ENCODE results near the gene PTPN11. TPM values are rescaled to one million over a fixed set of nuclear protein-coding genes. Genes with fewer than 3 reads are reported as not detected.
"Not testable (repeated sequence)": the region's sequence is repeated elsewhere in the genome, so short reads cannot be mapped to it uniquely, and the experiment has no call there.

The PTPN11 gene
- total and polyA plus RNA-seq, 2 donors (not counting 3 experiments of a cell fraction or from before 2014, with no cell fraction given): 36.5 to 107 TPM

DNA sequence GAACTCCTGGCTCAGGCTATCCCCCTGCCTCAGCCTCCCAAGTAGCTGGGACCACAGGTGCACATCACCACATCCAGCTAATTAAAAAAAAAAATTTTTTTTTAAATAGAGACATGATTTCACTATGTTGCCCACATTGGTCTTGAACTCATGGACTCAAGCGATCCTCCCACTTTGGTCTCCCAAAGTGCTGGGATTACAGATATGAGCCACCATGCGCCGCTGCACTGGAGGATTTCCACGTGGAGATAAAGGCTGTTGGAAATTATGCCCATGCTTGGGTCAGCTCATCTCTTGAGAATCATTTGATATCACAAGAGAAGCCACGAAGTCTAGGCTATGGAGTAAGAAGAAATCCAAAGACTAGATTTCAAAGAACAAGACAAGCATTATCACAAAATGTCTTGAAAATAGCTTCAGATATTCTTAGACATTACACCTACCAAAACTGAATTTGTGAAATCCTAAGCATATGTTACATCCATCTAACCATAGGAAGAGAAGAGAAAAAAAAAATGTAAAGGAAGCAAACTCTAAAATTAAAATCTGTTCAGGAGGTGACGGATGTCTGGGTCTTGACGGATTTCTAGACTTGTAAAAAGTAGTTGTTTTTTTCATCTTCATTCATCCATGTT is 99.1 kb downstream of the PTPN11 start:
- H4K20me1 ChIP-seq (replicated peaks; ENCODE audit: control insufficient read depth, extremely low read depth, insufficient read depth, low read length): no peaks in the 10 kb centered on the region
- intact Hi-C loops (cut with micrococcal nuclease) (no loop called here), dilution Hi-C loops (cut with MboI; ENCODE audit: extremely low pct_ligation_motif_present, low sequenced_read_pairs) (no loop called here)
- FAIRE-seq: no peak
- H3K4me3 ChIP-seq (replicated peaks in 1 of 3; ENCODE audit: insufficient read depth in 1 of 3, low read depth in 1 of 3, low read length in 3 of 3): no peak overlapping the region
- no peaks in the 10 kb centered on the region for H3K4me1 ChIP-seq (ENCODE audit: control insufficient read depth, extremely low read depth, insufficient read depth, low read length)
- BruUV-seq (replicated peaks): no TSS peak
- H3K27me3 ChIP-seq (ENCODE audit: control insufficient read depth in 2 of 2, insufficient read depth in 2 of 2, low read length in 2 of 2): no peaks in the 10 kb centered on the region
- ChIA-PET CTCF (no interaction called here), POLR2A (no interaction called here)
- no peak overlapping the region for H2AFZ ChIP-seq (ENCODE audit: low read depth, low read length)
- no peaks in the 10 kb centered on the region for H3K9me3 ChIP-seq (replicated peaks; ENCODE audit: control insufficient read depth, insufficient read depth, low read length)
- DNase-seq (ENCODE audit: low read depth, low spot score): no peak
- H3K9ac ChIP-seq (replicated peaks; ENCODE audit: extremely low read depth, insufficient read depth, low read length): no peak overlapping the region
- TF ChIP-seq FOS (IDR thresholded peaks at IDR 0.05; ENCODE audit: borderline replicate concordance, insufficient read depth, low read length) (no peak), MYC (IDR thresholded peaks at IDR 0.05; ENCODE audit: low read depth, low read length) (no peak), POLR2AphosphoS5 (IDR thresholded peaks at IDR 0.05; ENCODE audit: insufficient read depth, low read depth, low read length) (no peak), POLR2A (IDR thresholded peaks at IDR 0.05; ENCODE audit: low read depth, low read length) (no peak)
- TF ChIP-seq, protein P1, sequence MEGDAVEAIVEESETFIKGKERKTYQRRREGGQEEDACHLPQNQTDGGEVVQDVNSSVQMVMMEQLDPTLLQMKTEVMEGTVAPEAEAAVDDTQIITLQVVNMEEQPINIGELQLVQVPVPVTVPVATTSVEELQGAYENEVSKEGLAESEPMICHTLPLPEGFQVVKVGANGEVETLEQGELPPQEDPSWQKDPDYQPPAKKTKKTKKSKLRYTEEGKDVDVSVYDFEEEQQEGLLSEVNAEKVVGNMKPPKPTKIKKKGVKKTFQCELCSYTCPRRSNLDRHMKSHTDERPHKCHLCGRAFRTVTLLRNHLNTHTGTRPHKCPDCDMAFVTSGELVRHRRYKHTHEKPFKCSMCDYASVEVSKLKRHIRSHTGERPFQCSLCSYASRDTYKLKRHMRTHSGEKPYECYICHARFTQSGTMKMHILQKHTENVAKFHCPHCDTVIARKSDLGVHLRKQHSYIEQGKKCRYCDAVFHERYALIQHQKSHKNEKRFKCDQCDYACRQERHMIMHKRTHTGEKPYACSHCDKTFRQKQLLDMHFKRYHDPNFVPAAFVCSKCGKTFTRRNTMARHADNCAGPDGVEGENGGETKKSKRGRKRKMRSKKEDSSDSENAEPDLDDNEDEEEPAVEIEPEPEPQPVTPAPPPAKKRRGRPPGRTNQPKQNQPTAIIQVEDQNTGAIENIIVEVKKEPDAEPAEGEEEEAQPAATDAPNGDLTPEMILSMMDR (IDR thresholded peaks at IDR 0.05; ENCODE audit: extremely low read depth in 1 of 2, insufficient read depth in 1 of 2, low read depth in 1 of 2, low read length in 2 of 2): no peak
- no peaks in the 10 kb centered on the region for H3K79me2 ChIP-seq (ENCODE audit: control insufficient read depth, insufficient read depth, low read length)
- H3K36me3 ChIP-seq (ENCODE audit: control insufficient read depth in 2 of 2, extremely low read depth in 1 of 2, insufficient read depth in 2 of 2, low read length in 2 of 2): no peaks in the 10 kb centered on the region
- no peak overlapping the region for H3K27ac ChIP-seq (ENCODE audit: insufficient read depth, low read depth, low read length)
- H3K9me1 ChIP-seq (replicated peaks; ENCODE audit: control insufficient read depth, extremely low read depth, insufficient read depth, low read length): no peaks in the 10 kb centered on the region
- no peak overlapping the region for H3K4me2 ChIP-seq (ENCODE audit: insufficient read depth, low read length)

DNA sequence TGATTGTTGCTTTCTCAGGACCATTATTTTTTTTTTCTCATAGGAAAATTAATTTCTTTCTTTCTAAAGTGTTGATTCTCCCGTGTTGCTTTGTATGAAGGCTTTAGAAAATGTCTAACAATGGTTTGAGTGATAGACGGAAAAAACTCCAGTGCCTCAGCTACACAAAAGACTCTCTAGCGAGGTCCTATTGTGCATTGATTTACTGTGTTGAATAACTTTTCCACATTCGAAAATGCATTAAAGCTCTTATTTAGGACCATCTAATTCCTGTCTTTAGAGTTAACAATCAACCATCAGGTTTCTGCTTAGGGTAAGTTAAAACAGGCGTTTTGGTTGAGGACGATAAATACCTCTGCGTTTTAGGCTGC is 99.6 kb downstream of the PTPN11 start:
- Histone ChIP-seq H3K4me3 (replicated peaks in 1 of 3; ENCODE audit: insufficient read depth in 1 of 3, low read depth in 1 of 3, low read length in 3 of 3) (no peak overlapping the region), H3K27ac (ENCODE audit: insufficient read depth, low read depth, low read length) (no peak overlapping the region), H3K4me1 (ENCODE audit: control insufficient read depth, extremely low read depth, insufficient read depth, low read length) (no peaks in the 10 kb centered on the region), H3K9me3 (replicated peaks; ENCODE audit: control insufficient read depth, insufficient read depth, low read length) (no peaks in the 10 kb centered on the region), H3K36me3 (ENCODE audit: control insufficient read depth in 2 of 2, extremely low read depth in 1 of 2, insufficient read depth in 2 of 2, low read length in 2 of 2) (no peaks in the 10 kb centered on the region), H3K4me2 (ENCODE audit: insufficient read depth, low read length) (no peak overlapping the region), H3K9me1 (replicated peaks; ENCODE audit: control insufficient read depth, extremely low read depth, insufficient read depth, low read length) (no peaks in the 10 kb centered on the region), H3K27me3 (ENCODE audit: control insufficient read depth in 2 of 2, insufficient read depth in 2 of 2, low read length in 2 of 2) (no peaks in the 10 kb centered on the region), H3K79me2 (ENCODE audit: control insufficient read depth, insufficient read depth, low read length) (no peaks in the 10 kb centered on the region), H2AFZ (ENCODE audit: low read depth, low read length) (no peak overlapping the region), H4K20me1 (replicated peaks; ENCODE audit: control insufficient read depth, extremely low read depth, insufficient read depth, low read length) (no peaks in the 10 kb centered on the region), H3K9ac (replicated peaks; ENCODE audit: extremely low read depth, insufficient read depth, low read length) (no peak overlapping the region)
- ChIA-PET CTCF (no interaction called here), POLR2A (no interaction called here)
- FAIRE-seq (no peak), DNase-seq (ENCODE audit: low read depth, low spot score) (no peak)
- TF ChIP-seq MYC (IDR thresholded peaks at IDR 0.05; ENCODE audit: low read depth, low read length): no peak
- TF ChIP-seq, protein P2, sequence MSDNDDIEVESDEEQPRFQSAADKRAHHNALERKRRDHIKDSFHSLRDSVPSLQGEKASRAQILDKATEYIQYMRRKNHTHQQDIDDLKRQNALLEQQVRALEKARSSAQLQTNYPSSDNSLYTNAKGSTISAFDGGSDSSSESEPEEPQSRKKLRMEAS (IDR thresholded peaks at IDR 0.05; ENCODE audit: insufficient read depth, insufficient read length): no peak
- dilution Hi-C loops (cut with MboI; ENCODE audit: extremely low pct_ligation_motif_present, low sequenced_read_pairs) (no loop called here), intact Hi-C loops (cut with micrococcal nuclease) (no loop called here)
- no TSS peak for BruUV-seq (replicated peaks)

DNA sequence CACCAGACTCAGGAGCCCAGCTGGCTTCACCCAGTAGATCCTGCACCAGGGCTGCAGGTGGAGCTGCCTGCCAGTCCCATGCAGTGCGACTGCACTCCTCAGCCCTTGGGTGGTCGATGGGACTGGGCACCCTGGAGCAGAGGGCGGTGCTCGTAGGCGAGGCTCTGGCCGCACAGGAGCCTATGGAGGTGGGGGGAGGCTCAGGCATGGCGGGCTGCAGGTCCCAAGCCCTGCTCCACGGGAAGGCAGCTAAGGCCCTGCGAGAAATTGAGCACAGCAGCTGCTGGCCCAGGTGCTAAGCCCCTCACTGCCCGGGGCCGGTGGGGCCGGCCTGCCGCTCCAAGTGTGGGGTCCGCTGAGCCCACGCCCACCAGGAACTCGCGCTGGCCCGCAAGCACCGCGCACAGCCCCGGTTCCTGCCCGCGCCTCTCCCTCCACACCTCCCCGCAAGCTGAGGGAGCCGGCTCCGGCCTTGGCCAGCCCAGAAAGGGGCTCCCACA is 101.1 kb downstream of the PTPN11 start:
- H3K27me3 ChIP-seq (ENCODE audit: control insufficient read depth in 2 of 2, insufficient read depth in 2 of 2, low read length in 2 of 2); FAIRE-seq; POLR2A ChIA-PET; H3K79me2 ChIP-seq (ENCODE audit: control insufficient read depth, insufficient read depth, low read length); dilution Hi-C loops (cut with MboI; ENCODE audit: extremely low pct_ligation_motif_present, low sequenced_read_pairs); H3K27ac ChIP-seq (ENCODE audit: insufficient read depth, low read depth, low read length); H3K36me3 ChIP-seq (ENCODE audit: control insufficient read depth in 2 of 2, extremely low read depth in 1 of 2, insufficient read depth in 2 of 2, low read length in 2 of 2); H2AFZ ChIP-seq (ENCODE audit: low read depth, low read length); H3K4me3 ChIP-seq (replicated peaks in 1 of 3; ENCODE audit: insufficient read depth in 1 of 3, low read depth in 1 of 3, low read length in 3 of 3); H3K9me1 ChIP-seq (replicated peaks; ENCODE audit: control insufficient read depth, extremely low read depth, insufficient read depth, low read length); H3K4me1 ChIP-seq (ENCODE audit: control insufficient read depth, extremely low read depth, insufficient read depth, low read length); DNase-seq (ENCODE audit: low read depth, low spot score); H3K9ac ChIP-seq (replicated peaks; ENCODE audit: extremely low read depth, insufficient read depth, low read length); H3K4me2 ChIP-seq (ENCODE audit: insufficient read depth, low read length); H4K20me1 ChIP-seq (replicated peaks; ENCODE audit: control insufficient read depth, extremely low read depth, insufficient read depth, low read length); CTCF ChIA-PET; H3K9me3 ChIP-seq (replicated peaks; ENCODE audit: control insufficient read depth, insufficient read depth, low read length); intact Hi-C loops (cut with micrococcal nuclease); BruUV-seq (replicated peaks): not testable (repeated sequence)
